H1 (cell line): ENCODE data around the gene CACNA1D. TPM values are rescaled to one million over a fixed set of nuclear protein-coding genes. Genes with fewer than 3 reads are reported as not detected.

Experiments
- BACH1 ChIP-seq: IDR thresholded peaks from 2 replicates; pipeline ENCODE4 v1.6.1; 2012; ENCODE audit warnings: low read length, improper control_type of control experiment
- BCL11A ChIP-seq, 2 experiments: IDR thresholded peaks; one replicate each; pipeline ENCODE4 v1.6.1; 2011; ENCODE audit warnings: low read depth in 2 of 2, low read length in 2 of 2, mild to moderate bottlenecking in 2 of 2
- EZH2 ChIP-seq: fragments of 200-600 bp; sonication (generic); IDR thresholded peaks from 2 replicates; pipeline ENCODE4 v1.7.1; 2012; ENCODE audit warnings: low read depth, mild to moderate bottlenecking, moderate library complexity, low read length, inconsistent platforms; ENCODE audit not compliant: severe bottlenecking
- MAFK ChIP-seq: IDR thresholded peaks from 2 replicates; pipeline ENCODE4 v1.6.1; 2012; ENCODE audit warnings: low read depth, mild to moderate bottlenecking, improper control_type of control experiment, low read length
- POLR2A ChIP-seq, 2 experiments: IDR thresholded peaks; 1 replicate in 1 of 2; 2 replicates in 1 of 2; pipeline ENCODE4 v1.6.1; 2011; ENCODE audit warnings: low read depth in 2 of 2, low read length in 2 of 2, mild to moderate bottlenecking in 2 of 2; ENCODE audit errors: control extremely low read depth in 1 of 2
- POU5F1 ChIP-seq: IDR thresholded peaks from 2 replicates; pipeline ENCODE4 v1.6.1; 2011; ENCODE audit warnings: low read depth, mild to moderate bottlenecking, low read length, moderate library complexity
- SAP30 ChIP-seq: fragments of 300-600 bp; sonication (generic); IDR thresholded peaks from 2 replicates; pipeline ENCODE4 v1.7.1; 2012; ENCODE audit warnings: low read length, moderate library complexity, mild to moderate bottlenecking, inconsistent platforms; ENCODE audit not compliant: insufficient read depth, insufficient replicate concordance
- polyA plus RNA-seq, 7 experiments: library from polyadenylated mRNA; depleted of rRNA in 3 of 7; stranded (reverse) in 5 of 7; unstranded in 2 of 7; fragments of >200 nt in 5 of 7; fragments of 200-250 nt in 2 of 7; gene quantifications; 1 replicate in 5 of 7; 2 replicates in 1 of 7; 4 replicates in 1 of 7; pipeline versions ENCODE4 v1.2.1 to v1.2.3, GENCODE V29; 2011 to 2013; ENCODE audit warnings: missing spikeins in 2 of 7, mixed read lengths in 2 of 7
- total RNA-seq: library from RNA; stranded (reverse); fragmentation: NEBNext Ultra II Directional; extraction: Animal tissue kit (Norgen Biotek cat#: 25700); gene quantifications from 2 replicates; pipeline ENCODE4 v1.2.1, GENCODE V29; 2021

The CACNA1D gene
- total and polyA plus RNA-seq, 2 of the 8 experiments (the other 6 are each of a cell fraction or from before 2014, with no cell fraction given) = 2.0 to 2.9 TPM

- TF ChIP-seq EZH2 (no peak), POLR2A (IDR thresholded peaks at IDR 0.05; ENCODE audit: control extremely low read depth in 1 of 2, low read depth in 2 of 2, low read length in 2 of 2) (no peak), POU5F1 (no peak), BCL11A (IDR thresholded peaks at IDR 0.05; ENCODE audit: low read depth in 2 of 2, low read length in 2 of 2) (no peak), MAFK (no peak), SAP30 (no peak), BACH1 (no peak)
- TF ChIP-seq, all 59 proteins: peak for 0
These were observed 222.6 kb downstream of the CACNA1D start (continued) for GRCh38 chr3:53716998-53717397.
